Stimulated activated CD4-positive, alpha-beta T cell treated with anti-CD3 and anti-CD28 coated beads, Interleukin-15, amount 100 ng/mL, for 1 hour (primary cell): ENCODE results near the gene TRIM5.
A peak's percentile ranks its signal among the peaks of the same experiment; 100 is the strongest.

Experiments
- DNase-seq, 2 donors: peaks; one replicate each; pipeline ENCODE4 v3.0.0-alpha.2; 2020; ENCODE audit warnings: low read depth in 1 of 2, low spot score in 1 of 2

The TRIM5 gene

DNA sequence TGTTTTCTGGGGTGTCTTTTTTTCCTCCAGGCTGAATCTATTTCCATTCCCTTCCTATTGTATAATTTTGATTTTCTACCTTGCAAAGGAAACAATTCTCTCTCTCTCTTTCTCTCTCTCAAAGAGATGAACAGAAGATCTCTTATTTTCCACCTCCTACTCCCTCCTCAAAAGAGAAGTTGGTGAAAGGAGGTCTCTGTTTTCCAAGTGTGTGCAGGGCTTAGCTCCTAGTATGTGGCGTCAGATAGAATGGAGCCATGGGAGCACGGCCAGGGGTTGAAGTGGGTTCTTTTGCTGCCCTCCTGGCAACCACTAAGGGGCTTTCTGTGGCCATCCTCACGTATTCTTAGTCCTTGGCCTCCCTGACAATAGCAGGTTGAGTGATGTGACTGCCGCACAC lies 59.6 kb downstream of the TRIM5 start:
- no peak for DNase-seq

DNA sequence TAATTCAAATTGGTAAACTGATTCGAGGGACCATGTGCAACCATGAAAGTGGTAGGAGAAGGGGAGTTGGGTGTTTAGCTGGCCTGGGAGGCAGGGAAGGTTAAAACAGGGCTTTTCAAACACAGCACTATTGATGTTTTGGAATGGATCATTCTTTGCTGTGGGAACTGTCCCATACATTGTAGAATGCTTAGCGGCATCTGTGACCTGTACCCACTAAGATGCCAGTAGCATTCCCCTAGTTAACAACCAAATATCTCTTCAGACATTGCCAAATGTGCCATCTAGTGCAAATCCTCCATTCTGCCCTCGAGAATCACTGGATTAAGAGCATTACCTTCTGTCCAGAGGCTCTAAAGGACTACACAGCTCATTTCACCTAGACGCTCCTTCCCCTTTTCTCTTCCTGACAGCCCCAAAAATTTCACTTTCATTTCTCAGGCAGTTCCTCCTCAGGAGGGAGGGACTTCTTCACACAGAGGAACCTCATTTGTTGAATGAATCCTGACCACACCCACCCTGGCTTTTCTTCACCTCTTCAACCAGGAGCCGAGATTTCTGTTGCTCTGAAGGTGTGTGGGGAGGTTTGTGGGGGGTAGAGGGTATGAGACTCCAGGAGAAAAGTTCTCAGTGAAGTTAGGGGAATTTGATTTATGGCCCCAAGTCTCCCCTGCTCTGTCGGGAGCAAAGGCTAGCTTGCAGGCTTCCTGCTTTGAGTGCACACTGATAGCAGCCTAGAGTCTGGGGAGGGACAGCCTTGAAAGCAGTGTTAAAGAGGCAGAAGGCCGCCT lies 60.2 kb downstream of the TRIM5 start, which contains the start of gene TRIM34:
Gene TRIM34 (plus strand): TSS at position 513 of the 791 bp plus-strand sequence. CDS start 7,331 bp downstream, outside the sequence.
- DNase-seq: peak in 1 of 2 donors; percentile 26

DNA sequence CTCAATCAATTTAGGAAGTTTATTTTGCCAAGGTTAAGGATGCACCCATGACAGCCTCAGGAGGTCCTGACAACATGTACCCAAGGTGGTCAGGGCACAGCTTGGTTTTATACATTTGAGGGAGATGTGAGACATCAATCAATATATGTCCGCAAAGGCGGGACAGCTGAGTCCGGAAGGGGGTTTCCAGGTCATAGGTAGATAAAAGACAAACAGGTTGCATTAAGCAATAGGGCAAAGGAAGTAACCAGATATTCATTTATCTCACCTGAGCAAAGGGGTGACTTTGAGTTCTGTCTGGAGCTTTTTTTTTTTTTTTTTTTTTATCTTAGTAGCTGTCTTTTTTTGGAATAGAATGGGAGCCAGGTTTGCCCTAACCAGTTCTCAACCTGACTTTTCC lies 62.1 kb downstream of the TRIM5 start:
- DNase-seq: no peak

DNA sequence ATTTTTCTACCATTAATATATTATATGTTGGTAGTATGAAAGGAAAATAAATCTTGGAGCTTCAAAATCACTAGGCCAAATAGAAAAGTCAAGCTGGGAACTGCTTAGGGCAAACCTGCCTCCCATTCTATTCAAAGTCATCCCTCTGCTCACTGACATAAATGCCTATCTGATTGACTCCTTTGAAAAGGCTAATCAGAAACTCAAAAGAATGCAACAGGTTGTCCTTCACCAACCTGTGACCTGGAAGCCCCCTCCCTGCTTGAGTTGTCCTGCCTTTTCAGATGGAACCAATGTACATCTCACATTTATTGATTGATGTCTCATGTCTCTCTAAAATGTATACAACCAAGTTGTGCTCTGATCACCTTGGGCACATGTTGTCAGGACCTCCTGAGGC lies 63.3 kb downstream of the TRIM5 start:
- no peak for DNase-seq

DNA sequence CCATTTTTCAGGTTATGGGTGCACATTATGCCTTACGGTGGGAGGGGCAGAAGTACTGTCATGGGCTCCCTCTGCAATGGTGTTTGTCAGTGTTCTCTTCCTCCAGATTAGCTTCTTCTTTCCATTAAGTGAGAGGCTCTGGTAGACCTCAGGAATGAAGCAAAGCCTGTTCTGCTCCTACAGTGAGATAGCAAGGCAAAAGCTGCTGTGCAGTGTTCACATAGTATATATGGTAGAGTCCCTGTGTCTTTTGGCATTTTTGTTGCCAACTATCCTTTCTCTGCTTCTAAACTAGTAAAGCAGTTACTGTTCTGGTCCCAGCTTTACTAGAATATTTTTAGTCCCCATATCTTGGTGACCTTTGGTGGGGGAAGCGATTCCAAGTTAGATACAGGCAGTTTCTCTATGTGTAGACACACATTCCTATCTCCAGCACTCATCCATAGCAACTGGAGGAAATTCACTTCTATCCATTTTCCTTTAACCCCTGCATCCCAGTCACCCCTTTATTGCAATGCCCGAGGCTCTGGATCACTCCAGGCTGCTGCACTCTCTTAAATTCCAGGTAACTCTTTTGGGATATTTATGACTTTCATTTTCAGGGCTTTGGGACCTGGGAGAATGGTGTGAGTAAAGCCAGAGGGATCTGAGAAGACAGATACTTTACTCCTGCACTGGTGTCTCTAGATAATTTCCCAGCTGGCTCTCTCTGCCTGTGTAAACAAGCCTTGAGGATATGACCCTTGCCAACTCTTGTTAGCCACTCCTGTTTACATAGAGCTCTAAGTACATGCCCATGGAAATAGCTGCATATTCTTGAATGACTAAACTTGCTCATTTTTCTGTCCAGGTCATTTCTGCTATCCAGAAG lies 64.0 kb downstream of the TRIM5 start:
- no peak for DNase-seq

DNA sequence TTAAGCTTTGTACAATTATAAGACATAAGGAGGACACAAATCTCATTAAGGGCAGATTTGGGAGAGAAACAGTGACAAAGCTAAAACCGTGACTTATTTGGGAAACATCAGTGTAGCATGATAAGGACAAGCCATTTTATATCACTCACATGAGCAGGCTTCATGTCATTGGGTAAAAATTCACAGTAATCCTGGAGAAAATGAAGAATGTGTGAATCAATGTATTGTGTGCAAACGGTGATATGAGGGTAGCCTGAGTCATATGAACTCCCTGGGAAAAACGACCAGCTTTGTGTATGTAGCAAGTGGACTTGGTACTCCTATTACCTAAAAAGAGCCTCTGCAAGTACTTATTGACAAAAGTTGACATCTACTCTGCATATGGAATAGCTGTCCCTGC lies 66.1 kb downstream of the TRIM5 start:
- no peak for DNase-seq
